Activated CD8-positive, alpha-beta memory T cell treated with anti-CD3 and anti-CD28 coated beads, Interleukin-2, amount 50 U/mL, for 1 hour (primary cell): Measurements from ENCODE around the gene EGFLAM.

Experiments used
- DNase-seq: peaks from one replicate; pipeline ENCODE4 v3.0.0-alpha.2; 2020; ENCODE audit errors: extremely low read depth

The EGFLAM gene

GRCh38 chr5:38265546-38266179 is 7.3 kb downstream of the EGFLAM start:
- DNase-seq = no peak

GRCh38 chr5:38267372-38267771 is 9.0 kb downstream of the EGFLAM start:
- no peak for DNase-seq

- DNase-seq = no peak
Observed at GRCh38 chr5:38273626-38274025, 15.3 kb downstream of the EGFLAM start.

- no peak for DNase-seq
Observed at GRCh38 chr5:38274370-38274769, 16.0 kb downstream of the EGFLAM start.

GRCh38 chr5:38284384-38284783 is 26.0 kb downstream of the EGFLAM start:
- no peak for DNase-seq

- DNase-seq = no peak
Observed at GRCh38 chr5:38285226-38285625, 26.9 kb downstream of the EGFLAM start.

GRCh38 chr5:38286002-38286401 is 27.6 kb downstream of the EGFLAM start:
- DNase-seq = no peak

GRCh38 chr5:38287124-38287523 is 28.8 kb downstream of the EGFLAM start:
- DNase-seq = no peak

GRCh38 chr5:38289457-38289856 is 31.1 kb downstream of the EGFLAM start:
- DNase-seq = no peak

- DNase-seq = no peak
Observed at GRCh38 chr5:38290028-38290653, 31.8 kb downstream of the EGFLAM start.

- DNase-seq = no peak
Observed at GRCh38 chr5:38291355-38291754, 33.0 kb downstream of the EGFLAM start.

- no peak for DNase-seq
Observed at GRCh38 chr5:38292228-38292627, 33.9 kb downstream of the EGFLAM start.

GRCh38 chr5:38295751-38296150 is 37.4 kb downstream of the EGFLAM start:
- no peak for DNase-seq

- no peak for DNase-seq
Observed at GRCh38 chr5:38297830-38298608, 39.7 kb downstream of the EGFLAM start.

GRCh38 chr5:38299585-38299984 is 41.2 kb downstream of the EGFLAM start:
- no peak for DNase-seq

- no peak for DNase-seq
Observed at GRCh38 chr5:38305148-38305547, 46.8 kb downstream of the EGFLAM start.

- no peak for DNase-seq
Observed at GRCh38 chr5:38307845-38308244, 49.5 kb downstream of the EGFLAM start.

- DNase-seq = no peak
Observed at GRCh38 chr5:38316544-38317224, 58.3 kb downstream of the EGFLAM start.

- DNase-seq = no peak
Observed at GRCh38 chr5:38317868-38318267, 59.5 kb downstream of the EGFLAM start.

GRCh38 chr5:38319491-38319890 is 61.1 kb downstream of the EGFLAM start:
- DNase-seq = no peak

GRCh38 chr5:38321978-38322377 is 63.6 kb downstream of the EGFLAM start:
- DNase-seq = no peak

GRCh38 chr5:38323645-38324295 is 65.4 kb downstream of the EGFLAM start:
- DNase-seq = no peak
